ENCODE data around the gene SPOUT1.

GRCh38 chr9:128836509-128837145 lies 7.0 kb upstream of the SPOUT1 start:
- TF ChIP-seq CTCF (IDR thresholded peaks at IDR 0.05; ENCODE audit: low read depth, low read length) (no peak), MYC (IDR thresholded peaks at IDR 0.05; ENCODE audit: low read depth, low read length) (no peak), POLR2A (IDR thresholded peaks at IDR 0.05; ENCODE audit: extremely low read depth, insufficient read length) (no peak)

Measured in NB4 (cell line).